WTC11 (cell line): ENCODE results near the gene WSCD2. TPM values are rescaled to one million over a fixed set of nuclear protein-coding genes. Genes with fewer than 3 reads are reported as not detected.

ENCODE experiments used
- ATAC-seq: fragments of 200-7000 bp; cut with Tn5 transposase; 2 replicates; pipeline ENCODE4 v1.10.0; 2021; ENCODE audit warnings: mild to moderate bottlenecking, moderate library complexity
- CTCF ChIA-PET: fragments of 300-600 bp; sonication (Branson Sonifier 250); formaldehyde crosslinking; loops from one replicate; lab custom pipeline; 2021; ENCODE audit warnings: antibody characterized with exemption; lab: Charles Lee
- POLR2A ChIA-PET: fragments of 350-600 bp; sonication (Branson Sonifier 250); formaldehyde crosslinking; loops from one replicate; lab custom pipeline; 2021; ENCODE audit warnings: antibody characterized with exemption; lab: Charles Lee
- DNase-seq: peaks from one replicate; pipeline ENCODE4 v3.0.0; 2021; ENCODE audit warnings: low spot score
- H3K27ac Mint-ChIP-seq: 2 replicates; pipeline ENCODE4 v1.8.0; 2021; ENCODE audit warnings: mixed read lengths
- H3K27me3 Mint-ChIP-seq: 2 replicates; pipeline ENCODE4 v1.8.0; 2021; ENCODE audit warnings: low read depth, mild to moderate bottlenecking, moderate library complexity, mixed read lengths
- H3K36me3 Mint-ChIP-seq: 2 replicates; pipeline ENCODE4 v1.8.0; 2021; ENCODE audit warnings: mixed read lengths
- H3K4me1 Mint-ChIP-seq: 2 replicates; pipeline ENCODE4 v1.8.0; 2022; ENCODE audit warnings: mixed read lengths
- H3K4me3 Mint-ChIP-seq: 2 replicates; pipeline ENCODE4 v1.8.0; 2021; ENCODE audit warnings: mild to moderate bottlenecking, moderate library complexity, mixed read lengths
- H3K9me3 Mint-ChIP-seq: 2 replicates; pipeline ENCODE4 v1.8.0; 2021; ENCODE audit warnings: mixed read lengths
- ATF1 ChIP-seq: sonication (generic); formaldehyde crosslinking; IDR thresholded peaks from 2 replicates; pipeline ENCODE4 v1.8.1; 2023; ENCODE audit warnings: mild to moderate bottlenecking, moderate library complexity, missing genetic modification reagents
- CDX4 ChIP-seq: fragments of 250-450 bp; sonication (Bioruptor Pico); IDR thresholded peaks from 2 replicates; pipeline ENCODE4 v1.9.0; 2021; ENCODE audit warnings: moderate library complexity, mild to moderate bottlenecking, inconsistent platforms, borderline replicate concordance
- E2F1 ChIP-seq: sonication (generic); formaldehyde crosslinking; IDR thresholded peaks from 2 replicates; pipeline ENCODE4 v1.8.0; 2022; ENCODE audit warnings: mild to moderate bottlenecking, missing genetic modification reagents
- ESRRA ChIP-seq: sonication (generic); formaldehyde crosslinking; IDR thresholded peaks from 2 replicates; pipeline ENCODE4 v1.8.1; 2022; ENCODE audit warnings: mild to moderate bottlenecking, missing genetic modification reagents, borderline replicate concordance
- FOXK1 ChIP-seq: sonication (generic); formaldehyde crosslinking; IDR thresholded peaks from 2 replicates; pipeline ENCODE4 v1.8.0; 2022; ENCODE audit warnings: mild to moderate bottlenecking, moderate library complexity, missing genetic modification reagents
- FOXP4 ChIP-seq: sonication (generic); formaldehyde crosslinking; IDR thresholded peaks from 2 replicates; pipeline ENCODE4 v1.8.0; 2022; ENCODE audit warnings: mild to moderate bottlenecking, missing genetic modification reagents
- GABPB1 ChIP-seq: sonication (generic); formaldehyde crosslinking; IDR thresholded peaks from 2 replicates; pipeline ENCODE4 v1.8.1; 2023; ENCODE audit warnings: mild to moderate bottlenecking, missing genetic modification reagents
- GTF2I ChIP-seq: fragments of 250-450 bp; sonication (Bioruptor Pico); conservative IDR thresholded peaks from 2 replicates; pipeline ENCODE4 v1.4.0; 2021; ENCODE audit warnings: mild to moderate bottlenecking
- NFATC4 ChIP-seq: fragments of 250-450 bp; sonication (Bioruptor Pico); IDR thresholded peaks from 2 replicates; pipeline ENCODE4 v1.9.0; 2021; ENCODE audit warnings: mild to moderate bottlenecking
- NFYB ChIP-seq: sonication (generic); formaldehyde crosslinking; conservative IDR thresholded peaks from 2 replicates; pipeline ENCODE4 v1.8.0; 2022; ENCODE audit warnings: low read depth, missing genetic modification reagents
- NR3C1 ChIP-seq: sonication (generic); formaldehyde crosslinking; conservative IDR thresholded peaks from 2 replicates; pipeline ENCODE4 v1.8.1; 2023; ENCODE audit warnings: low read depth, mild to moderate bottlenecking, missing genetic modification reagents
- PREB ChIP-seq: sonication (generic); formaldehyde crosslinking; IDR thresholded peaks from 2 replicates; pipeline ENCODE4 v1.8.1; 2022; ENCODE audit warnings: mild to moderate bottlenecking, missing genetic modification reagents, moderate library complexity, borderline replicate concordance
- RORB ChIP-seq: fragments of 250-450 bp; sonication (Bioruptor Pico); IDR thresholded peaks from 2 replicates; pipeline ENCODE4 v1.9.0; 2021; ENCODE audit warnings: mild to moderate bottlenecking
- SOX15 ChIP-seq: fragments of 250-450 bp; sonication (Bioruptor Pico); IDR thresholded peaks from 2 replicates; pipeline ENCODE4 v1.9.0; 2021; ENCODE audit warnings: mild to moderate bottlenecking
- TEAD1 ChIP-seq: sonication (generic); formaldehyde crosslinking; IDR thresholded peaks from 2 replicates; pipeline ENCODE4 v1.8.0; 2022; ENCODE audit warnings: mild to moderate bottlenecking, missing genetic modification reagents
- ZNF281 ChIP-seq: sonication (generic); formaldehyde crosslinking; IDR thresholded peaks from 2 replicates; pipeline ENCODE4 v1.8.0; 2023; ENCODE audit warnings: mild to moderate bottlenecking, missing genetic modification reagents
- total RNA-seq: library from RNA; stranded (reverse); gene quantifications from 3 replicates; pipeline ENCODE4 v1.2.3, GENCODE V29; 2021

The WSCD2 gene
- total RNA-seq, 1 experiment from 2014 or later: 1.1 TPM

GRCh38 chr12:108120863-108121165 lies 8.3 kb upstream of the WSCD2 start:
- Mint-ChIP-seq H3K36me3 (no peaks in the 10 kb centered on the region), H3K9me3 (peaks cover 7% of the 10 kb centered on the region; the same call in 1 of the 2 replicates), H3K4me1 (peaks cover 30% of the 10 kb centered on the region), H3K4me3 (no peak overlapping the region), H3K27ac (no peak overlapping the region), H3K27me3 (no peaks in the 10 kb centered on the region; the same call in 1 of the 2 replicates)
- no peak; the same call in 1 of the 2 replicates for ATAC-seq
- TF ChIP-seq FOXP4 (CRISPR knock-in tag) (no peak), TEAD1 (no peak), ESRRA (CRISPR knock-in tag) (no peak), PREB (CRISPR knock-in tag) (no peak), NFYB (CRISPR knock-in tag) (no peak), CDX4 (no peak), GTF2I (no peak), ATF1 (CRISPR knock-in tag) (no peak), NR3C1 (no peak)
- POLR2A ChIA-PET: interaction anchor here (1.1 kb wide), 1 partner anchor 8 kb away, joined by 4 read pairs; the partner anchor contains the start of gene WSCD2
- no peak for DNase-seq
- CTCF ChIA-PET: interaction anchor here (0.7 to 1.3 kb wide), 2 partner anchors 9 to 66 kb away, joined by 4 to 7 read pairs; partner anchors contain the start of gene WSCD2

- ATAC-seq: no peak
- no peak for DNase-seq
- Mint-ChIP-seq H3K9me3 (peaks cover 7% of the 10 kb centered on the region; the same call in 1 of the 2 replicates), H3K27me3 (no peaks in the 10 kb centered on the region; the same call in 1 of the 2 replicates), H3K4me1 (peaks cover 25% of the 10 kb centered on the region), H3K4me3 (no peak overlapping the region), H3K27ac (no peak overlapping the region), H3K36me3 (no peaks in the 10 kb centered on the region)
- POLR2A ChIA-PET: no interaction called here
- CTCF ChIA-PET: interaction anchor here (0.7 to 1.3 kb wide), 2 partner anchors 8 to 67 kb away, joined by 4 to 7 read pairs; partner anchors contain the start of gene WSCD2
- TF ChIP-seq SOX15 (no peak), GABPB1 (no peak), ZNF281 (no peak), E2F1 (CRISPR knock-in tag) (no peak), RORB (CRISPR knock-in tag) (no peak), NFATC4 (no peak), FOXK1 (CRISPR knock-in tag) (no peak)
These were observed 7.8 kb upstream of the WSCD2 start for GRCh38 chr12:108121320-108121719.
